GM19193 (cell line): Measurements from ENCODE around the gene RBM19.

ENCODE experiments used
- POLR2A ChIP-seq: IDR thresholded peaks from 4 replicates; pipeline ENCODE4 v1.6.1; 2011; ENCODE audit not compliant: insufficient read depth, insufficient read length; ENCODE audit errors: extremely low read depth

RBM19 gene

GRCh38 chr12:113948151-113948914 is 17.8 kb downstream of the RBM19 start:
- no peak for TF ChIP-seq POLR2A

GRCh38 chr12:113946175-113946574 is 19.9 kb downstream of the RBM19 start:
- no peak for TF ChIP-seq POLR2A

DNA sequence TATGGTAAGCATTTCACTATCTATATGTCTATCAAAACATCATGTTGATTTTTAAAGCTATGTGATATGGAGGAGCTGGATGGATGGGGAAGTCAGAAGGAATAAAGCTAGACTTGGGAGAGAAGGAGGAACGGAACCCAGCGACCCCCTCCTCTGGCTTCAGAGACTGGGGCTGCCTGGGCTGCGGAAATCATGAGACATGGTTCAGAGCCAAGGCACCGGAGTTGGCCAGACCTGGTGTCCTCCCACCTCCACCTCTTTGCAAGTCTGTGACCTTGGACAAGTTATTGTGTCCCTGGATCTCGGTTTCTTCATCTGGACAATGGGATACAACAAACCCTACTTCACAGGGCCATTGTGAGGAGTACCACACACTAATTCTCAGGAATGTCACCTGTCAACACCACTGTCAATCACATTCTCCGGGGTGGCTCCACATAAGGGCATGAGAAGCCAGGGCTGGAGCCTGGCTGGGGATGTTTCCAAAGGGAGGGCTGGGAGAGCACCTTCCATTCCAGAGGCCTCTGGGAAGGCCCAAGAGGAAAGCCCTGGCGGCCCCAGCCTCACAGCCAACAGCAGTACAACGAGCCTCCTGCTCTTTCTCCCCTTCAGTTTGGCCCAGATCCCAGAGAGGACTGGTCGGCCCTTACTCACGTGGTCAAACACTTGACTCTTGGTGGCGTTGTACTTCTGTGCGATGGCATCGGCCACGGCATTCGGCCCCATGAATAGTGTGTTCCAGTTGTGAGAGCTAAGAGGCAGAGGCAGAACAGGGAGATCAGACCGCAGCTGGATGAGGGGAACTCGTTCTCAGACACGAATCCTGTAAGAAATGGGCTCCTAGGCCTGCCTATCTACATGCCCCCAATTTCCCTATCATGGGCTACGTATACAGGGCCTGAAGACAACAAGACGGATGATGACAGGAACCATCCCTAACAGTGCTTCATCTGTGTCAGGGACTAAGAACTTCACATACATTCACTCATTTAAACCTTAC is 20.7 kb downstream of the RBM19 start:
- no peak for TF ChIP-seq POLR2A

DNA sequence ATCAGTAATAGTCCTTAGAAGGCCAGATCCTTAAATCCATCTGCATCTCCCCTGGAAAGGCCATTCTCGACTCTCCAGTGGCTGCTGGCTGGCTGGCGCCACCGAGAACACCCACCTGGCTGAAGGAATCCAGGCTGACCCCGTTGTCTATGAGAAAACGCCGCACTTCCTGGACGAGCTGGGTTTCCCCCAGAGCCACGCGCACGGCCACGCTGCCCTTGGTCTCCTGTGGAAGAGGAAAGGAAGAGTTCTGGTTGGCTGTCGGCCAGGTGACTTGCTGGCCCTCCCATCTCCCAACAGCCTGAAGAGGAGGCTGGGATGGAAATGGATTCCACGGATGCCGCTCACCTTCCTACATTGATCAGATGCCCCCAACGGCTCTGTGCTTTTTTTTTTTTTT is 23.9 kb downstream of the RBM19 start:
- no peak for TF ChIP-seq POLR2A

DNA sequence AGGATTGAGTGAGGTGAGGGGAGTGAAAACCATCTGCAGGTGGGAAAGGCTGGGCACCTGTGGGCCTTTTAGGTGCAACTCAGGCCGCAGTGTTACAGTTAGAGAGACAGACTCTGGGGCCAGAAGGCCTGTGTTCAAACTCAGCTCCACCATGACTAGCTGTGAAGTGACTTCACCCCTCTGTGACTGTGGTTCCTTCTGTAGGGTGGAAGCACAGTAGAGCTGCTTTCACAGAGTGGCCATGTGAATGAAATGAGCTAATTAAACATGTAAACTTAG is 25.0 kb downstream of the RBM19 start:
- TF ChIP-seq POLR2A: no peak

GRCh38 chr12:113940357-113941207 is 25.5 kb downstream of the RBM19 start:
- TF ChIP-seq POLR2A: no peak

GRCh38 chr12:113939867-113940266 is 26.3 kb downstream of the RBM19 start:
- TF ChIP-seq POLR2A: no peak

DNA sequence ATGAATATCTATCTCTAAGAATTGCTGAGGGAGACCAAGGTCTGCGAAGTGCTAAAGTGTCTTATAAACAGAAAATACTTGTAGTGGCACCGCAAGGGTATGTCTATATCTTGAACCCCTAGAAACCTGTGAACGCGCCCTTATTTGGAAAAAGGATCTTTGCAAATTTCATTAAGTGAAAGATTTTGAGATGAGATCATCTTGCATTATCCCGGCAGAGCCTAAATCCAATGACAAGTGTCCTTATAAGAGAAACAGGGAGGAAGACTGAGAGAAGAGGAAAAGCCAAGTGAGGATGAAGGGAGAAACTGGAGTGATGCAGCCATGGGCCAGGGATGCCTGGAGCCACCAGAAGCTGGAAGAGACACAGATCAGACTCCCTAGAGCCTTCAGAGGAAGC is 27.7 kb downstream of the RBM19 start:
- TF ChIP-seq POLR2A: no peak

DNA sequence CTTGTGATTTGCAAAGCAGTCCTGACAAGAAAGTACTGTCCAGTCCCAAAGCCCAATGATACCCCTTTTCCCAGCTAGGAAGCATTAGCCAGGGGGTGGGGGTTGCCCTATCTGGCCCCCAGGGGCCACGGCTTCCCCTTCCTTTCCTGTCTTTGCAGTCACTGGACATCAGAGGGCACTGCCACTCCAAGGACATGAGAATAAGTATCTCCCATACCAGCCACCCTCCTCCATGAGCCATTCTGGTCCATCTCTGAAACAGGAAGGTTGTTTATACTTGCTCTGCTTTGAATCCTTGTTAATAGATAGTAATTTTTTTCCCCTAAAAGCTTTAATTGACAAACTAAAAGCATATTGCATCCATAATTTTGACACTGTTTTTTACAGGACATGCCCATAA is 29.7 kb downstream of the RBM19 start:
- no peak for TF ChIP-seq POLR2A

- no peak for TF ChIP-seq POLR2A
Observed at GRCh38 chr12:113935459-113935858, 30.7 kb downstream of the RBM19 start.

DNA sequence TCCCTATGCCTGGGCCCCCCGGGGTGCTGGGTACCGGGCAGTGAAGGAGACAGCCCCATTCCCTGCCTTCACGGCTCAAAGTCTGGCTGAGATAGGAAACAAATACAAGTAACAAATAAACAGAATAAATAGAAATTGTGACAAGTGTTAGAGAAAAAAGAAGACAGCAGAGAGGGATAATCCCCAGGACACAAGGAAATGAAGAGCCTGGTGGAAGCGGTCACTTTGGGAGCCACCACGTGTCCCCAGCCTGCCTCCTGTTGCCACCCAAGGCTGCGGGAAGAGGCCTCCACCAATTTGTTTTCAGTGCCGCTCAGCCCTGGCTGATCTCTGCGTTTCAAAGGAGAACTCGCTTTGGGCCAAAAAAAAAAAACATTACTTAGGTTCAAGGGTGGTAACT is 31.2 kb downstream of the RBM19 start:
- no peak for TF ChIP-seq POLR2A

- TF ChIP-seq POLR2A: no peak
Observed at GRCh38 chr12:113934060-113934814, 31.9 kb downstream of the RBM19 start.

GRCh38 chr12:113933201-113933786 is 32.8 kb downstream of the RBM19 start:
- no peak for TF ChIP-seq POLR2A
